ENCODE data around the gene MEIS1. TPM values are rescaled to one million over a fixed set of nuclear protein-coding genes. Genes with fewer than 3 reads are reported as not detected.

The MEIS1 gene
- total RNA-seq, 1 experiment from 2014 or later: 89.4 TPM

GRCh38 chr2:66448136-66448991 is 13.4 kb downstream of the MEIS1 start:
- peaks cover 93% of the 10 kb centered on the region for H3K36me3 ChIP-seq (ENCODE audit: insufficient read depth, low read length, poor library complexity, severe bottlenecking)
- peaks cover 69% of the 10 kb centered on the region for H3K4me1 ChIP-seq (ENCODE audit: insufficient read depth, low read length, poor library complexity, severe bottlenecking)
- POLR2A ChIA-PET (ENCODE audit: low non-redundant PET): no interaction called here
- H3K27ac ChIP-seq (ENCODE audit: low read depth, low read length, poor library complexity, severe bottlenecking): no peak overlapping the region
- CTCF ChIA-PET: no interaction called here
- TF ChIP-seq EZH2 (IDR thresholded peaks at IDR 0.05; ENCODE audit: borderline replicate concordance, low read depth, low read length, poor library complexity, severe bottlenecking) (no peak), CTCF (conservative IDR thresholded peaks at IDR 0.05; ENCODE audit: low read depth, low read length) (no peak)
- DNase-seq (ENCODE audit: low spot score): no peak
- H3K9me3 ChIP-seq (ENCODE audit: low read depth, low read length, poor library complexity, severe bottlenecking): no peaks in the 10 kb centered on the region
- no TSS peak for BruUV-seq (replicated peaks)
- H3K4me3 ChIP-seq (ENCODE audit: low read depth, low read length, poor library complexity, severe bottlenecking): no peak overlapping the region
- intact Hi-C loops (cut with micrococcal nuclease; ENCODE audit: unreplicated experiment): no loop called here
- H3K27me3 ChIP-seq (replicated peaks; ENCODE audit: insufficient read depth, low read depth, low read length, poor library complexity): no peaks in the 10 kb centered on the region

DNA sequence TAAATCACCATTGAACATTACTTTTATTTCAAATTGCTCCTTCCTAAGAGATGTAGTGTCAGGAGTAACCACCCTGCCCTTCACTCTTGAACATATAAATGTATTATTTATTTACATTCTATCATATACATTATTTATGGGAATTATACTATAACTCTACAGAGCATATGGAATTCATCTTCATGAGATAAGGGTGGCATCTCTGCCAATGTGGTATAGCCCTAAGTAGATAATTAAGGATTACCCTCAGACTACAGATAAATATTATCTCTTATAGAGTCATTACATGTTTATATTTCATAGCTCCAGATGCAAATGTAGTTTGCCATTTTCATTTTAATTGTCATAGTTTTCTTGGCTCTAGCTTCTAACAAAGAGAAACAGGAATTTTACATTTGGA is 17.3 kb downstream of the MEIS1 start:
- Histone ChIP-seq H3K27ac (ENCODE audit: low read depth, low read length, poor library complexity, severe bottlenecking) (no peak overlapping the region), H3K4me3 (ENCODE audit: low read depth, low read length, poor library complexity, severe bottlenecking) (no peak overlapping the region), H3K36me3 (ENCODE audit: insufficient read depth, low read length, poor library complexity, severe bottlenecking) (peaks cover 96% of the 10 kb centered on the region), H3K9me3 (ENCODE audit: low read depth, low read length, poor library complexity, severe bottlenecking) (no peaks in the 10 kb centered on the region), H3K4me1 (ENCODE audit: insufficient read depth, low read length, poor library complexity, severe bottlenecking) (peaks cover 48% of the 10 kb centered on the region), H3K27me3 (replicated peaks; ENCODE audit: insufficient read depth, low read depth, low read length, poor library complexity) (no peaks in the 10 kb centered on the region)
- ChIA-PET POLR2A (ENCODE audit: low non-redundant PET) (no interaction called here), CTCF (no interaction called here)
- intact Hi-C loops (cut with micrococcal nuclease; ENCODE audit: unreplicated experiment): no loop called here
- no peak for TF ChIP-seq CTCF (conservative IDR thresholded peaks at IDR 0.05; ENCODE audit: low read depth, low read length)
- TF ChIP-seq EZH2 (IDR thresholded peaks at IDR 0.05; ENCODE audit: borderline replicate concordance, low read depth, low read length, poor library complexity, severe bottlenecking): no peak
- DNase-seq (ENCODE audit: low spot score): no peak
- BruUV-seq (replicated peaks): no TSS peak

DNA sequence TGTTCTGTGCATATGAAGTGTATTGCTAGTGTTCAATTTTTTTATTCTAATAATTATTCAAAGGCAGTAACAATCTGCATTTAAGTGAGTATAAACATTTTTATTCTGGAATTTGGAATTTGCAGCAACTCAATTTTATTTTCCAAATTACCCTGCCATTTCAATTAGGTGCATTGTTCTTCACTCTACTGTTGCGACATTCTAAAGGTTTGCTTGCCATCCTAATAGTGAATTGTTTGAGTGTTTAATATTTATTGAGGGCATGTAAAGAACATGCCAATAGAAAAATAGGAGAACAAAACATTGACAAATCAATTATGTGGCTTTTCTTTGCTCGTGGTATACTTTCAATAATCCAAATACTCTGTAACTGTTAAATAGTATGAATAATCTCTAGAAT is 18.0 kb downstream of the MEIS1 start:
- ChIA-PET CTCF (no interaction called here), POLR2A (ENCODE audit: low non-redundant PET) (no interaction called here)
- intact Hi-C loops (cut with micrococcal nuclease; ENCODE audit: unreplicated experiment): no loop called here
- BruUV-seq (replicated peaks): no TSS peak
- peaks cover 41% of the 10 kb centered on the region for H3K4me1 ChIP-seq (ENCODE audit: insufficient read depth, low read length, poor library complexity, severe bottlenecking)
- no peak for TF ChIP-seq CTCF (conservative IDR thresholded peaks at IDR 0.05; ENCODE audit: low read depth, low read length)
- no peak for TF ChIP-seq EZH2 (IDR thresholded peaks at IDR 0.05; ENCODE audit: borderline replicate concordance, low read depth, low read length, poor library complexity, severe bottlenecking)
- H3K27me3 ChIP-seq (replicated peaks; ENCODE audit: insufficient read depth, low read depth, low read length, poor library complexity): no peaks in the 10 kb centered on the region
- H3K36me3 ChIP-seq (ENCODE audit: insufficient read depth, low read length, poor library complexity, severe bottlenecking): peaks cover 96% of the 10 kb centered on the region
- DNase-seq (ENCODE audit: low spot score): no peak
- no peaks in the 10 kb centered on the region for H3K9me3 ChIP-seq (ENCODE audit: low read depth, low read length, poor library complexity, severe bottlenecking)
- H3K27ac ChIP-seq (ENCODE audit: low read depth, low read length, poor library complexity, severe bottlenecking): no peak overlapping the region
- no peak overlapping the region for H3K4me3 ChIP-seq (ENCODE audit: low read depth, low read length, poor library complexity, severe bottlenecking)
